ENCODE measurements around the gene C22orf42.

- TF ChIP-seq CTCF (conservative IDR thresholded peaks at IDR 0.05 in 1 of 2, IDR thresholded peaks at IDR 0.05 in 1 of 2; ENCODE audit: low read depth in 1 of 2, low read length in 2 of 2) (no peak), EZH2 (IDR thresholded peaks at IDR 0.05; ENCODE audit: low read length, missing control alignments) (no peak)
Observed at GRCh38 chr22:32120603-32121002, 38.5 kb downstream of the C22orf42 start.

Measured in fibroblast of lung (primary cell).